Mucosa of rectum (tissue), 2 donors: ENCODE data around the gene TAF4.

Experiments used
- H3K27ac ChIP-seq, 2 donors: one replicate each; pipeline ENCODE4 v1.7.0; 2013; ENCODE audit warnings: inconsistent platforms in 2 of 2, low read depth in 2 of 2, low read length in 2 of 2
- H3K27me3 ChIP-seq, 2 donors: one replicate each; pipeline ENCODE4 v1.7.0; 2013; ENCODE audit warnings: low read length in 2 of 2; ENCODE audit not compliant: control insufficient read depth in 2 of 2, insufficient read depth in 2 of 2
- H3K36me3 ChIP-seq, 2 donors: one replicate each; pipeline ENCODE4 v1.7.0; 2013; ENCODE audit warnings: low read length in 2 of 2; ENCODE audit not compliant: control insufficient read depth in 2 of 2, insufficient read depth in 2 of 2
- H3K4me1 ChIP-seq, 2 donors: one replicate each; pipeline ENCODE4 v1.7.0; 2013; ENCODE audit warnings: low read length in 2 of 2, mild to moderate bottlenecking in 1 of 2; ENCODE audit not compliant: control insufficient read depth in 2 of 2, insufficient read depth in 2 of 2
- H3K4me3 ChIP-seq, 2 donors: one replicate each; pipeline ENCODE4 v1.7.0; 2013; ENCODE audit warnings: low read length in 2 of 2
- H3K9ac ChIP-seq, 2 donors: one replicate each; pipeline ENCODE4 v1.7.0; 2013; ENCODE audit warnings: low read length in 2 of 2, low read depth in 1 of 2, mild to moderate bottlenecking in 1 of 2
- H3K9me3 ChIP-seq, 2 donors: one replicate each; pipeline ENCODE4 v1.7.0; 2013; ENCODE audit warnings: low read length in 2 of 2; ENCODE audit not compliant: control insufficient read depth in 2 of 2
- donor health status: healthy.
- donor health status: Normal muscosa, but diverticular disease.

Gene TAF4

DNA sequence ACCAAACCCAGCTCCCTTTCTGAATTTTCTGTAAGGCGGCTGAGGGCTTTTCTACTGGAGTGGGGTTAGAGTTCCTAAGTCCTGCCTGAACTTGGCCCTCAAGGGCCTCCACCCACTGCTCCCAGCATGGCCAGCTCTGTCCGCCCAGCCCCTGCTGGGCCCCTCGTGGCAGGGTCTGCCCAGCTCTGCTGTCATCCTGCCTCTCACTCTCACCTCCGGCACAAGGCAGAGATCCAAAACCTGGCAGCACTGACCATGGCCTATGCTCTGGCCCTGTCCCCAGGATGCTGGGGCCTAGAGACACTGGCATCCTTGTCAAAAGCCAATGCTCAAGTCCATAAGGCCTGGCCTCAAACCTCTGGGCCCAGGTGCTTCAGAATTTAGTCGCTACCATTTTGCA, 61.1 kb downstream of the TAF4 start:
- no peaks in the 10 kb centered on the region for H3K4me1 ChIP-seq
- peaks cover 69 to 78% of the 10 kb centered on the region in 2 donors for H3K36me3 ChIP-seq
- no peaks in the 10 kb centered on the region for H3K27me3 ChIP-seq
- no peak overlapping the region for H3K9ac ChIP-seq
- H3K27ac ChIP-seq, result no peak overlapping the region
- H3K9me3 ChIP-seq, result no peaks in the 10 kb centered on the region
- no peak overlapping the region for H3K4me3 ChIP-seq

DNA sequence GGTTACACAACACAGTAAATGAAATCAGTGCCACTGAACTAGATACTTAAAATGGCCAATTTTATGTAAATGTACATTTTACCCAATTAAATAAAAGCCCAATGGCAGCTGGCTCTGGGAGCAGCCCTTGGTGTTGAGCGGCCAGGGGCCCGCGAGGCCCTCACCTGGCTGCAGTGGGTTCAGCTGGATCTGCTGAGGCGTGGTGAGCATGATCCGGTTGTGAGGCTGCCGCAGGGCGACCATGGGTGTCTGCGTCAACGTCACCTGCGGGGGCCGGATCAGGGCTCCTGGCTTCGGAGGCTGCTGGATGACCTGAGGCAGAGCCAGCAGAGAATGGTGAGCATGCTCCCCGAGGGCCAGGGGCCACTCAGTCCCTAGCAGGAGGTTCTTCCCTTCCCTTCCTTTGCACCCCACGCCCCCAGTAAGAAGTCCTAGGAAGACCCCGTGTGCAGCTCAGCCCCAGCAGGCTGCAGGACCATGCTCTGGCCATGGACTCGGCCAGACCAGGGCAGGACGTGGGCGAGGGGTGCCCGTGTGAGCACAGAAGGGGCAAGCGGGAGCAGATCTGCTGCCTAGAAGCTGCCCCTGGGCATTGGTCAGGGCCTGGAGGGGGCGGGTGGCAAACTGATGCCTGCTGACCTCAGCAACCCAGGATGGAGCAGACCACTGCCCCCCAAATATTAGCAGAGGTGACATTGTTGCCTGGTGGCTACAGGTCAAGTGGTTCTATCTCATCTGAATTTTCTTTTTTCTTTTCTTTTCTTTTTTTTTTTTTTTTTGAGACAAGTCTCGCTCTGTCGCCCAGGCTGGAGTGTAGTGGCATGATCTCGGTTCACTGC, 61.9 kb downstream of the TAF4 start:
- Histone ChIP-seq H3K36me3 (peaks cover 74 to 80% of the 10 kb centered on the region in 2 donors), H3K27ac (no peak overlapping the region), H3K9ac (no peak overlapping the region), H3K4me3 (no peak overlapping the region), H3K4me1 (no peaks in the 10 kb centered on the region), H3K9me3 (no peaks in the 10 kb centered on the region), H3K27me3 (no peaks in the 10 kb centered on the region)

DNA sequence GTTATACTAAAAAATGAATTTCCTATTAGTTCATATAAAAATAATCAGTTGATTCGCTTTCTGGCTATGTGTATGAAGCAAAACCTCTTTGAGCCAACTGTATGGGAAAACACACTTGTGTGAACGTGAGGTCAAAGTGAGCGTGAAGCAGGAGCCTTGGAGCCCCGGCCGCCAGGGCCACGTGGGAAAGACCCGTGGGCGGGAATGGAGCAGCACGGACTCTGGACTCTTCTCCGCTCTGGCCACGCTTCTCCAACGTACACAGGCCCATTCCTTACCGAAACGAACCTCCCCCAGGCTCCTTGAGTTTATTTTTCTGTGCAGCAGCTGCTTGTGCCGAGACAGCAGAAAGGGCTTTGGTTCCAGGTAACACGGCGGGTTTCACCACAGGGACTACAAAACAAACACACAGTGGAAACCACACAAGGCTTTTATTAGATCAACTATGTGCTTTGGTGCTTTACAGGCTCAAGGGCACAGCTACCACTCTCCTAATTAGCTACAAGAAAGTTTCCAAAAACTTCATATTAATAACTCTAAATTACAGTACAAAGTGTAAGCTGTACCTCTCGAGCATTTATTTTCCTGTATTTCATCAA, 62.7 kb downstream of the TAF4 start:
- Histone ChIP-seq H3K9me3 (no peaks in the 10 kb centered on the region), H3K27ac (no peak overlapping the region), H3K27me3 (no peaks in the 10 kb centered on the region), H3K4me1 (no peaks in the 10 kb centered on the region), H3K4me3 (no peak overlapping the region), H3K36me3 (peaks cover 75 to 82% of the 10 kb centered on the region in 2 donors), H3K9ac (no peak overlapping the region)

DNA sequence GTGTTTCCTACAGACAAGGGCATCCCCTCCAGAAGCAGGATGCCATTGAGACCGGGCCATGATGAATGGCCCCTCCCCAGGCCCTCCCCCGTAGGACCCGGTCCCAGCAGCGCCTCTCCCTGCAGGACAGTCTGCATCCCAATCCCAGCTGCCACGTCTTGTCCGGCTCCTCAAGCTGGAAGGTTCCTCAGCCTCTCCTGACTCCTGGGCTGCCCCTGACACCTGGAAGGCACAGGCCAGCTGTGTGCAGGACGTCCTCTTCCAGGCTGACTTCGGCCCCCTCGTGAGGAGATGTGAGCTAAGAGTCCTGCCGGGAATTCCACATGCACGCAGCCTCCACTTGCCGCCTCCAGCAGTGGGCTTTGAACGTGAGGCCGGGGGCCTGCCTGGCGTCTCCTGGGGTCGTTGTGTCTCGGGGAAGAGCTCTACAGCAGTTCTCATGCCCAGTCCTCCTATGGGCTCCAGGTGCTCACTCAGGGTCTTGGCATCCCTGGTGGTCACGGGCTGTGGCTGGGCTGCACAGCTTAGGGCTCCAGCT, 64.4 kb downstream of the TAF4 start:
- Histone ChIP-seq H3K27ac (no peak overlapping the region), H3K4me3 (no peak overlapping the region), H3K9ac (no peak overlapping the region), H3K27me3 (no peaks in the 10 kb centered on the region), H3K9me3 (no peaks in the 10 kb centered on the region), H3K36me3 (peaks cover 70 to 84% of the 10 kb centered on the region in 2 donors), H3K4me1 (no peaks in the 10 kb centered on the region)

DNA sequence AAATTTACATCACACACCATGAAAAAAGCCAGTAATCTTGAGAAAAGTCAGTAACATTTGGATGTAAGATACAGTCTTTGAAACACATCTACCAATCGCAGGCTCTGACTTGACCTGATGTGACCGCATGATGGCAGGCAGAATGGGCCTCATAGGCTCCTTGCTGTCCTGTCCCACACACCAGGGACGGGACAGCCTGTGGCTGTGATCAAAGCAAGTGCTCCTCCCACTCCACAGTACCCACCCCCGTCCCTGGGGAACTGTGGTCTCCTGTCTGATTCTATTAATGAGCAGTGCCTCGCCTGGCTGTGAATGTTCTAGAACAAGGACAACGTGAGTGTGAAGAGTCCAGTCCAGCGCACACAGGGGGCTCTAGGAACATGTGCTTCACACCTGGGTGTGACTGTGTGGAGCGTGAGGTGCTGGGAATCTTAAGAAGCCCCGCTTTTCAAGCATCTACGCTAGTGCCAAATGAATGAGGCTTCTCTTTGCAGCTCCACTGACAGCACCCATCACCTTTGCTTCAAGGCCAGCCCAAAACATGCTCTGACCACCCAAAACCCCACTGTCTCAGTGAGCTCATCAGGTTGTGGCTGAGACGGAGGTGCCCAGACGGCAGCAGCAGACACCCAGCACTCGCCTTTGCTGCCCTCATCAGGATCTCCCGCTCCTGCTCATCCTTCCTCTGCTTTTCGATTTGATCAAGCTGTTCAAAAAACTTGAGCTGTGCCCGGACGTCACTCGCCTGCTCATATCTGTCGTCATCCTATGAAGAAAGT, 67.1 kb downstream of the TAF4 start:
- H3K27me3 ChIP-seq, result no peaks in the 10 kb centered on the region
- H3K9ac ChIP-seq, result no peak overlapping the region
- H3K4me3 ChIP-seq, result no peak overlapping the region
- H3K9me3 ChIP-seq, result no peaks in the 10 kb centered on the region
- peaks cover 66 to 83% of the 10 kb centered on the region in 2 donors for H3K36me3 ChIP-seq
- H3K27ac ChIP-seq, result no peak overlapping the region
- no peaks in the 10 kb centered on the region for H3K4me1 ChIP-seq

DNA sequence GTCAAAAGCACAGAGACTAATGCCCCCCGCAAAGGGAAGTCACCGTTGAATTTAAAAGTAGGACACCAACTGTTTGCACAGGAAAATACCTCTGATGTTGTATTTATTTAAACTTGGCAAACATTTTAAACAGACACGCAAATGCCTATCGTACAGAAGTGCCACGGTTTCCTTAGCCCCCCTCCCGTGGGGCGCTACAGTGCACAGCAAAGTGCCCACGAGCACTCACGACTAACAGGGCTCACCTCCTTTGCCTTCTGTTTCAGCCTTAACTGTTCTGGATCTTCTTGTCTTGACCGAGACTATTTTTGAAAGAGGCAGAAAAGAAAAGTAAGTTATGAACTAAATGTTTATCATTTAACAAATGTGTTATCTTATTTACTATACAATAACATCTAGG, 67.8 kb downstream of the TAF4 start:
- H3K4me3 ChIP-seq, result no peak overlapping the region
- no peak overlapping the region for H3K9ac ChIP-seq
- H3K4me1 ChIP-seq, result no peaks in the 10 kb centered on the region
- no peaks in the 10 kb centered on the region for H3K9me3 ChIP-seq
- H3K27ac ChIP-seq, result no peak overlapping the region
- no peaks in the 10 kb centered on the region for H3K27me3 ChIP-seq
- H3K36me3 ChIP-seq, result peaks cover 71 to 85% of the 10 kb centered on the region in 2 donors

DNA sequence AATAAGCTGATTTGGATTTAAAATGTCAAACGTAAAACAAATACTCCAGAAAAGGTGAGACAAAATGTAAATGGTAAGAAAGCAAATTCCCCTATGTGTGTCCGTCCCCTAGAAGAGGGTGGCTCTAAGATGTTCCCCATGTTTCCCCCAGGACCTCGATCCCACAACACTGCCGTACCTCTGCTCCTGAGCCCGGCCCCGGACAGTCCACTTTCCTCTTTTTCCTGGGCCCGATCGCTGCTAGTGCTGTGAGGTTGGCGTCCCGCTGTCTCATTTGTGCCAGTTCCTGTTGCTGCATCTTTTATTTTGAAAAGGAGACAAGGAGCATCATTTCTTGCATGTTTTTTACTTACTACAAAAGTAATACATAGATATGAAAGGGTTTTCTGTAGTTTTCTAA, 68.3 kb downstream of the TAF4 start:
- Histone ChIP-seq H3K27me3 (no peaks in the 10 kb centered on the region), H3K9ac (no peak overlapping the region), H3K27ac (no peak overlapping the region), H3K36me3 (peaks cover 71 to 88% of the 10 kb centered on the region in 2 donors), H3K9me3 (no peaks in the 10 kb centered on the region), H3K4me1 (no peaks in the 10 kb centered on the region), H3K4me3 (no peak overlapping the region)

DNA sequence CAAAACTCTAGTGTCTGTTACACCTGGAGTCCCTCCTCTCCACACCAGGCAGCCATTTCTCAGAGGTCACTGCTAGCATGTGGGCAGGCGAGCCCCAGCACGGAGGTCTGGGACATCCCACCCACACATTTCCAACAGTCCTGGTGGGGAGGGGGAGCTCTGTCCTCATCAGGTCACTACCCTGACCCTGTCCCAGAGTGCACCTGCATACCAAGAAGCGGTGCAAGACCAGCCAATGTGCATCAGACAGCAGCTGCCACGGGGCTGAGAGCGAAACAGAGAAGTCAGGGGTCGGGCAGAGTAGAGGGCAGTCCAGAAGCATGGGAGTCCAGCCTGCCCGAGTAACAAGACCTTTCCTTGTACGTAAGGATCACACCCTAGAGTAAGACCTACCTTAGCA, 71.1 kb downstream of the TAF4 start:
- Histone ChIP-seq H3K27me3 (no peaks in the 10 kb centered on the region), H3K4me3 (no peak overlapping the region), H3K36me3 (peaks cover 62 to 86% of the 10 kb centered on the region in 2 donors), H3K9me3 (peaks cover 0 to 7% of the 10 kb centered on the region in 2 donors), H3K27ac (no peak overlapping the region), H3K4me1 (no peaks in the 10 kb centered on the region), H3K9ac (no peak overlapping the region)

DNA sequence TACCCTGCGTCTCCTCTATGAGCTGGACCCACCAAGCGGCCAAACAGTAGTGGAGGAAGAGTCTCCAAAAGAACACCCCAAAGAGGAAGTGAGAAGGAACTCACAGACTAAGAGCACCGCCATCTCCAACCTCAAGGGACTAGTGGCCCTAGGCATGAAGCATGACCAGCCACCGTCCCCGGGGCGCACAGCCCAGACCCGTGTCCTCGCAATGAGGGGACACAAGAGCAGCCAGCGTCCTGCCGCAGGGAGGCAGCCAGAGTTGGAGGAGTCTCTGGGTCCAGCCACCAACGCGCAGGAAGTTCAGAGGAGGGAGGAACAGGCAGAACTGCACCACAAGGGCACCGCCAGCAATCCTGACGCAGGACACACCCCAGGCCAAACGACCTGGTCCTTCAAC, 72.6 kb downstream of the TAF4 start:
- H3K4me1 ChIP-seq, result no peaks in the 10 kb centered on the region
- H3K9ac ChIP-seq, result no peak overlapping the region
- peaks cover 0 to 7% of the 10 kb centered on the region in 2 donors for H3K9me3 ChIP-seq
- H3K27me3 ChIP-seq, result no peaks in the 10 kb centered on the region
- peaks cover 58 to 71% of the 10 kb centered on the region in 2 donors for H3K36me3 ChIP-seq
- H3K27ac ChIP-seq, result no peak overlapping the region
- H3K4me3 ChIP-seq, result no peak overlapping the region

DNA sequence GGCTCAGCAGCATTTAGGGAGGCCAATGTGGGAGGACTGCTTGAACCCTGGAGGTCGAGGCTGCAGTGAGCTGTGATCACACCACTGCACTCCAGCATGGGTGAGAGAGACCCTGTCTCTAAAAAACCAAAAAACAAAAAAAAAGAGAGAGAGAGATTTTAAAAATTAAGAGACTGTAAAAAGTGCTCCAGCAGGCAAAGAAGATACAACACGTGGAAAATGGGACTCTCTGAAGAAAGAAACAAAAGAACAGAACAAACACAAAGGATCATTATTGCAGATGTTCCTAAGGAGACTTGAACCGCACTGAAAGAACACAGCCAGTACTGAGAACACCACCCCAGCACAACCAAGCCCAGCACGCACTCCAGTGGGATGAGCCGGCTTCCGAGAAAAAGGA, 74.2 kb downstream of the TAF4 start:
- Histone ChIP-seq H3K4me3 (no peak overlapping the region), H3K9me3 (peaks cover 0 to 7% of the 10 kb centered on the region in 2 donors), H3K9ac (no peak overlapping the region), H3K27me3 (no peaks in the 10 kb centered on the region), H3K36me3 (peaks cover 60 to 73% of the 10 kb centered on the region in 2 donors), H3K27ac (no peak overlapping the region), H3K4me1 (no peaks in the 10 kb centered on the region)
